ENCODE results near the gene CLEC16A.
"Not testable (repeated sequence)": the region's sequence is repeated elsewhere in the genome, so short reads cannot be mapped to it uniquely, and the experiment has no call there.

CLEC16A gene

GRCh38 chr16:10941935-10942351 lies 2.4 kb upstream of the CLEC16A start:
- FAIRE-seq: not testable (repeated sequence)

GRCh38 chr16:10942352-10943063 lies 1.9 kb upstream of the CLEC16A start, which contains the start of gene DEXI:
Gene DEXI, minus strand, starts transcription at chr16:10942468. Its CDS starts 463 bp downstream, at chr16:10942005.
- no peak for FAIRE-seq

GRCh38 chr16:10943064-10943353 lies 1.4 kb upstream of the CLEC16A start:
- FAIRE-seq: no peak

GRCh38 chr16:10945065-10945787 lies 862 bp downstream of the CLEC16A start:
- no peak for FAIRE-seq

GRCh38 chr16:10946308-10946707 lies 1.9 kb downstream of the CLEC16A start:
- no peak for FAIRE-seq

- FAIRE-seq: no peak
These were observed 2.9 kb downstream of the CLEC16A start for GRCh38 chr16:10947211-10947787.

GRCh38 chr16:10949424-10949970 lies 5.1 kb downstream of the CLEC16A start:
- FAIRE-seq: no peak

- FAIRE-seq: no peak
These were observed 6.0 kb downstream of the CLEC16A start for GRCh38 chr16:10950393-10950792.

GRCh38 chr16:10951026-10951425 lies 6.7 kb downstream of the CLEC16A start:
- no peak for FAIRE-seq

- FAIRE-seq: no peak
These were observed 10.5 kb downstream of the CLEC16A start for GRCh38 chr16:10954903-10955302.

- FAIRE-seq: no peak
These were observed 13.6 kb downstream of the CLEC16A start for GRCh38 chr16:10957771-10958482.

GRCh38 chr16:10959161-10959560 lies 14.8 kb downstream of the CLEC16A start:
- FAIRE-seq: no peak

- FAIRE-seq: no peak
These were observed 16.9 kb downstream of the CLEC16A start for GRCh38 chr16:10961231-10961630.

GRCh38 chr16:10964039-10964890 lies 19.9 kb downstream of the CLEC16A start:
- no peak for FAIRE-seq

GRCh38 chr16:10964891-10965326 lies 20.5 kb downstream of the CLEC16A start:
- no peak for FAIRE-seq

- FAIRE-seq: no peak
These were observed 21.2 kb downstream of the CLEC16A start for GRCh38 chr16:10965440-10966061.

GRCh38 chr16:10966129-10966528 lies 21.8 kb downstream of the CLEC16A start:
- no peak for FAIRE-seq

- FAIRE-seq: not testable (repeated sequence)
These were observed 22.2 kb downstream of the CLEC16A start for GRCh38 chr16:10966559-10966958.

- FAIRE-seq: no peak
These were observed 23.6 kb downstream of the CLEC16A start for GRCh38 chr16:10967986-10968385.

- no peak for FAIRE-seq
These were observed 24.1 kb downstream of the CLEC16A start for GRCh38 chr16:10968498-10968897.

GRCh38 chr16:10969615-10970014 lies 25.3 kb downstream of the CLEC16A start:
- no peak for FAIRE-seq

GRCh38 chr16:10970065-10970464 lies 25.7 kb downstream of the CLEC16A start:
- FAIRE-seq: no peak
